OCI-LY7 (cell line): ENCODE data around the gene TCP11L2. TPM values are rescaled to one million over a fixed set of nuclear protein-coding genes. Genes with fewer than 3 reads are reported as not detected.

ENCODE experiments used
- BruUV-seq: library from RNA; stranded (reverse); fragments of 400-500 nt; replicated peaks from 2 replicates; lab custom pipeline; 2021; lab: Mats Ljungman, UMichigan
- CTCF ChIA-PET: fragments of 300-600 bp; sonication (Branson Sonifier 250); formaldehyde crosslinking; loops from one replicate; lab custom pipeline; 2022; ENCODE audit warnings: antibody characterized with exemption; ENCODE audit not compliant: unreplicated experiment; lab: Charles Lee
- POLR2A ChIA-PET: fragments of 300-600 bp; sonication (Branson Sonifier 250); formaldehyde crosslinking; loops from one replicate; lab custom pipeline; 2022; ENCODE audit warnings: antibody characterized with exemption; lab: Charles Lee
- DNase-seq: peaks from one replicate; pipeline ENCODE4 v3.0.0-alpha.2; 2015; ENCODE audit warnings: low spot score
- H2AFZ ChIP-seq: fragments of 200-600 bp; sonication (generic), shearing (Covaris generic); 2 replicates; pipeline ENCODE4 v1.6.1; 2014; ENCODE audit warnings: mild to moderate bottlenecking, antibody characterized with exemption, low read length, moderate library complexity
- H3K27ac ChIP-seq: fragments of 200-600 bp; sonication (generic); 2 replicates; pipeline ENCODE4 v1.5.1; 2014; ENCODE audit warnings: mixed run types, low read depth, mild to moderate bottlenecking, moderate library complexity, low read length, inconsistent platforms; ENCODE audit not compliant: poor library complexity, severe bottlenecking
- H3K36me3 ChIP-seq: fragments of 200-600 bp; sonication (generic); 2 replicates; pipeline ENCODE4 v1.6.1; 2014; ENCODE audit warnings: mild to moderate bottlenecking, antibody characterized with exemption, low read length, moderate library complexity, mixed read lengths; ENCODE audit not compliant: insufficient read depth
- H3K4me1 ChIP-seq: fragments of 200-600 bp; sonication (generic); 2 replicates; pipeline ENCODE4 v1.5.1; 2014; ENCODE audit warnings: mild to moderate bottlenecking, low read length; ENCODE audit not compliant: insufficient read depth, poor library complexity, severe bottlenecking
- H3K4me2 ChIP-seq: fragments of 200-600 bp; sonication (generic); 2 replicates; pipeline ENCODE4 v1.6.1; 2014; ENCODE audit warnings: mild to moderate bottlenecking, low read length
- H3K4me3 ChIP-seq: fragments of 200-600 bp; sonication (generic); 2 replicates; pipeline ENCODE4 v1.5.1; 2014; ENCODE audit warnings: mild to moderate bottlenecking, low read depth, low read length; ENCODE audit not compliant: poor library complexity, severe bottlenecking
- H3K79me2 ChIP-seq: fragments of 200-600 bp; sonication (generic); 2 replicates; pipeline ENCODE4 v1.6.1; 2016; ENCODE audit warnings: low read depth, mild to moderate bottlenecking, low read length, moderate library complexity, mixed read lengths; ENCODE audit not compliant: insufficient read depth
- H3K9me2 ChIP-seq: fragments of 200-600 bp; sonication (generic); 2 replicates; pipeline ENCODE4 v1.6.1; 2016; ENCODE audit warnings: mild to moderate bottlenecking, low read length, mixed read lengths; ENCODE audit not compliant: insufficient read depth
- H3K9me3 ChIP-seq: fragments of 200-600 bp; sonication (generic); 2 replicates; pipeline ENCODE4 v1.6.1; 2014; ENCODE audit warnings: mild to moderate bottlenecking, mixed run types, low read length, mixed read lengths
- H4K20me1 ChIP-seq: fragments of 200-600 bp; sonication (generic); 2 replicates; pipeline ENCODE4 v1.6.1; 2014; ENCODE audit warnings: mild to moderate bottlenecking, antibody characterized with exemption, low read length, moderate library complexity, mixed read lengths; ENCODE audit not compliant: insufficient read depth
- EZH2phosphoT487 ChIP-seq: fragments of 200-600 bp; sonication (generic); IDR thresholded peaks from 2 replicates; pipeline ENCODE4 v1.6.1; 2018; ENCODE audit warnings: low read depth, borderline replicate concordance, mild to moderate bottlenecking, mixed run types, antibody characterized with exemption, low read length, moderate library complexity, mixed read lengths
- intact Hi-C: fragments of 100-400 bp; cut with micrococcal nuclease; formaldehyde crosslinking; loops from one replicate; pipeline ENCODE4 v1.10.0; 2022; ENCODE audit not compliant: unreplicated experiment
- total RNA-seq, 2 experiments: library from RNA; depleted of rRNA in 1 of 2; stranded (reverse); fragments of >200 nt in 1 of 2; shearing (Covaris generic) in 1 of 2; gene quantifications; 2 replicates each; pipeline ENCODE4 v1.2.3, GENCODE V29; 2014 to 2022
- TF ChIP-seq, protein P1 (sequence below): fragments of 200-600 bp; sonication (generic); conservative IDR thresholded peaks from 2 replicates; pipeline ENCODE4 v1.5.1; 2014; ENCODE audit warnings: mild to moderate bottlenecking, antibody characterized with exemption, low read length, moderate library complexity, mixed read lengths

The TCP11L2 gene
- total RNA-seq, 2 experiments from 2014 or later: 1.8 to 9.8 TPM

DNA sequence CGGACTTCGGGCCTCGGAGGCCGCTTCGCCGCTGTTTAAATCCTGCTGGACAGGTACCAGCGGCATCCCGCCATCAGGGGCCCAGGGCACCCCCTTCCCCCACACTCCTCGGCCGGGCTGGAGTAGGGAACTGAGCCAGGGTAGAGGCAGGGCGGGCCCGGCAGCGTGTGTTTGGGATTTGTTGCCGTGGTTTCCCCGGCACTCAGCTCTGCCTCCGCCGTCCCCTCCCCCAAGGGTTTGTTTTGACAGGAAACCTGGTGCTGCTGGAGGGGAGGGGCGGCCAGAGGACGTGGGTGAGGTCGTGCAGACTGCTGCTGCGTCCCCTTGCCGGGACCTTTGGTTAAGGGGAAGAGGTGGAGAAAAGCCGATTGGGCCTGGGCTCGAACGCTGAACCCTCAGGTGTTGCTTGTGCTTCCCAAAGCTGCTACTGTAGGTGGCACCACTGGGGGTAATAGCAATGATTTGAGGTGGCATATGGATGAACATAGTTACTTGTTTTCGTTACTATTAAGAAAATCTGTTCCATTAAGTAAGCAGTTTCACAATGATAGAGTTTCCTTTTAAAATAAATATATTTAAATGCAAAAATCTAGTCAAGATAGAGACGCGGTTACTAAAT, 778 bp downstream of the TCP11L2 start:
- Histone ChIP-seq H3K79me2 (no peaks in the 10 kb centered on the region), H3K4me2 (peak overlapping the region; percentile 92), H3K27ac (peak overlapping the region; percentile 54), H3K9me2 (no peaks in the 10 kb centered on the region), H3K4me1 (peaks cover 38% of the 10 kb centered on the region), H3K9me3 (no peaks in the 10 kb centered on the region), H4K20me1 (no peaks in the 10 kb centered on the region), H2AFZ (peak overlapping the region; percentile 92), H3K4me3 (peak overlapping the region; percentile 95), H3K36me3 (no peaks in the 10 kb centered on the region)
- ChIA-PET POLR2A (interaction anchor here (1.2 kb wide), 1 partner anchor 9 kb away, joined by 3 read pairs; no protein-coding TSS in a partner anchor), CTCF (no interaction called here)
- intact Hi-C loops: loop anchor here (5.0 kb wide), 2 partner anchors 54 to 654 kb away; partner anchors contain the start of genes POLR3B and TMEM263
- BruUV-seq: no TSS peak
- DNase-seq: peak; percentile 80
- TF ChIP-seq, protein P1, sequence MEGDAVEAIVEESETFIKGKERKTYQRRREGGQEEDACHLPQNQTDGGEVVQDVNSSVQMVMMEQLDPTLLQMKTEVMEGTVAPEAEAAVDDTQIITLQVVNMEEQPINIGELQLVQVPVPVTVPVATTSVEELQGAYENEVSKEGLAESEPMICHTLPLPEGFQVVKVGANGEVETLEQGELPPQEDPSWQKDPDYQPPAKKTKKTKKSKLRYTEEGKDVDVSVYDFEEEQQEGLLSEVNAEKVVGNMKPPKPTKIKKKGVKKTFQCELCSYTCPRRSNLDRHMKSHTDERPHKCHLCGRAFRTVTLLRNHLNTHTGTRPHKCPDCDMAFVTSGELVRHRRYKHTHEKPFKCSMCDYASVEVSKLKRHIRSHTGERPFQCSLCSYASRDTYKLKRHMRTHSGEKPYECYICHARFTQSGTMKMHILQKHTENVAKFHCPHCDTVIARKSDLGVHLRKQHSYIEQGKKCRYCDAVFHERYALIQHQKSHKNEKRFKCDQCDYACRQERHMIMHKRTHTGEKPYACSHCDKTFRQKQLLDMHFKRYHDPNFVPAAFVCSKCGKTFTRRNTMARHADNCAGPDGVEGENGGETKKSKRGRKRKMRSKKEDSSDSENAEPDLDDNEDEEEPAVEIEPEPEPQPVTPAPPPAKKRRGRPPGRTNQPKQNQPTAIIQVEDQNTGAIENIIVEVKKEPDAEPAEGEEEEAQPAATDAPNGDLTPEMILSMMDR: peak; percentile 53
- no peak for TF ChIP-seq EZH2phosphoT487

DNA sequence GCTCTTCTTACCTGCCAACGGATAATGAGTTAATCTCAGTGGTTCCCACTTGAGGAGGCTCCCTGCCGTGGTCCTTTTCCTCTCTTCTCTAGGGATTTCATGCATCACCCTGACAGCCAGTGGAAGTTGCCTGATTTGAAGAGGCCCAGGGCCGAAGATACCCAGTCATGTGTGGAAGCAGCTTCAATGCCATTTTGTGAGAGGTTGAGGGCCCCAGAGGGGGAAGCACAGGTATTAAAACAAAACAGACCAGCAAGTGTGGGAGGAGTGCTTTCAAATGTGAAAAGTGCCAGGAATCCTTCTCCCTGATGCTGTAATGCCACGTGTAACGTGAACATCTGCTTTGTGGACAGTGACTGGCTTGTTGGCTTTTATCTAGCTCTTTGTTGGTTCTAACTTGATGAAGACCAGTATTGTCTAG, 1.5 kb downstream of the TCP11L2 start:
- CTCF ChIA-PET: no interaction called here
- no TSS peak for BruUV-seq
- TF ChIP-seq, protein P1: no peak
- TF ChIP-seq EZH2phosphoT487: no peak

DNA sequence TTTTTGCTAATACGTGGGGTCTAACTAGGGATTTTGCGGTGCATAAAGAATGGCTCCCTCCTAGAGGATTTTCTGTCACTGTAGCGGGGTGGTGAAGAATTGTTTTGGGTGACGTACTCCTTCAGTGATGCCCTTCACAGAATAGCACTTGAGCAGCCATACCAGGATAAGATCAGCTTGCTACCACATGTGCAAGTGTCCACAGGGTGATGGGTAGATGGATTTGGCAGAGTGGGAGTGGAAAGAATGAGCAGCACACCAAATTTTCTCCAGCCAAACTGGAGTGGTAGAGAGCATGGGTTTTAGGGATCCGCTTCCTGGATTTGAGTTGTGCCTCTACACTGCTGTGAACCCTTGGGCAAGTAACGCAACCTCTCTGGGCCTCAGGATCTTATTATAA, 2.3 kb downstream of the TCP11L2 start:
- H3K27ac ChIP-seq: no peak overlapping the region
- no peak overlapping the region for H2AFZ ChIP-seq
- CTCF ChIA-PET: no interaction called here
- TF ChIP-seq EZH2phosphoT487: no peak
- TF ChIP-seq, protein P1: no peak
- H3K4me3 ChIP-seq: no peak overlapping the region
- no peak overlapping the region for H3K4me2 ChIP-seq
- H3K4me1 ChIP-seq: peaks cover 38% of the 10 kb centered on the region
- H3K36me3 ChIP-seq: no peaks in the 10 kb centered on the region
- no peaks in the 10 kb centered on the region for H3K9me3 ChIP-seq
- H3K9me2 ChIP-seq: no peaks in the 10 kb centered on the region
- intact Hi-C loops: loop anchor here (5.0 kb wide), 2 partner anchors 53 to 653 kb away; partner anchors contain the start of genes POLR3B and TMEM263
- H3K79me2 ChIP-seq: no peaks in the 10 kb centered on the region
- H4K20me1 ChIP-seq: no peaks in the 10 kb centered on the region
- BruUV-seq: TSS peak; percentile 39
- DNase-seq: no peak
- POLR2A ChIA-PET: interaction anchor here (0.6 to 1.1 kb wide), 2 partner anchors 13 to 35 kb away, joined by 3 to 4 read pairs; no protein-coding TSS in a partner anchor

More for the DNA sequence above, 1.5 kb downstream of the TCP11L2 start:
- Histone ChIP-seq H4K20me1 (no peaks in the 10 kb centered on the region), H3K4me2 (peak overlapping the region; percentile 92), H3K27ac (no peak overlapping the region), H2AFZ (peak overlapping the region; percentile 92), H3K4me1 (peaks cover 38% of the 10 kb centered on the region), H3K9me2 (no peaks in the 10 kb centered on the region), H3K9me3 (no peaks in the 10 kb centered on the region), H3K79me2 (no peaks in the 10 kb centered on the region), H3K36me3 (no peaks in the 10 kb centered on the region), H3K4me3 (peak overlapping the region; percentile 95)
- no peak for DNase-seq
- intact Hi-C loops: loop anchor here (5.0 kb wide), 2 partner anchors 53 to 653 kb away; partner anchors contain the start of genes POLR3B and TMEM263
- POLR2A ChIA-PET: interaction anchor here (0.5 to 1.2 kb wide), 2 partner anchors 10 to 1061 kb away, joined by 3 to 4 read pairs; no protein-coding TSS in a partner anchor
